ENCODE results near the gene OR5K2. TPM values are rescaled to one million over a fixed set of nuclear protein-coding genes. Genes with fewer than 3 reads are reported as not detected.
A peak's percentile ranks its signal among the peaks of the same experiment; 100 is the strongest.

The OR5K2 gene
- total RNA-seq = not detected
- long read RNA-seq = 0 reads

DNA sequence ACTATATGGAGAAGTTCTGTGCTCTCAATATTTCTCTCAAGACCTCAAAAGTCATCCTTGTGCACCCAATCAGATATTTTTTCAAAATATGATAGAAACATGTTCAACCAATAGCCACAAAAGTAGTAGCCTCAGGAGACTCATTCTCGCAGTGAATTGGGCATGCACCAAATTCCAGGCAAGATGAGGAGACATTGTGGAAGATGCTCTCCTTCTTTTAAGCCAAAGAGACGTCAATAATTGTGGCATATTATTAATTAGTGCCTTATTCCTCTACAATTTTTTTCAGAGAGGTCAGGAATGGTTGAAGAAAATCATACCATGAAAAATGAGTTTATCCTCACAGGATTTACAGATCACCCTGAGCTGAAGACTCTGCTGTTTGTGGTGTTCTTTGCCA lies at the start of gene OR5K2:
Gene OR5K2 (plus strand): TSS at position 301 of the 400 bp plus-strand sequence. CDS start 0 bp downstream, at position 301.
- DNase-seq (ENCODE audit: low spot score) = no peak
- intact Hi-C loops (cut with DNase I) = no loop called here

DNA sequence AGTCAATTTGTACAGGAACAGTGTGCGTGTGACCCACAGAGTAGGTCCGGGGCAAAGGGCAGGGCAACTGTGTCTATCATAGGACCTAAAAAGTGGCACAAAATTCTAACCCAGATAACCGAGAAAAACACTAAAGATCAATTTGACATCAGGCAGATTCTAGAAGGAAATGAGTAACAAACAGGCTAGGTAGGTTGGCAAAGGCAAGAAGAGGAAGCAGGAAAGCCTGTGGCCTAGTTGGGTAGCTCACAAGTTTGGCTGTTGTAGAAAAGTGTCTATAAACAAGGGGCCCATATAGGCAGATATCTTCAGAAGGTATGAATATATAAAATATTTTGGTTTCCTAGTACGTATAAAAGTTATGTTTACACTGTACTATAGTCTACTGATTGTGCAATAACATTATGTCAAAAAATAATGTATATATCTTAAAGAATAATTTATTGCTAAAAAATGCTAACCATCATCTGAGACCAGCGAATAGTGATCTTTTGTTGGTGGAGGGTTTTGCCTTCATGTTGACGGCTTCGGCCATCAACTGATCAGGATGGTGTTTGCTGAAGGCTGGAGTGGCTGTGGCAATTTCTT lies 47.8 kb upstream of the OR5K2 start:
- intact Hi-C loops (cut with DNase I) = no loop called here

DNA sequence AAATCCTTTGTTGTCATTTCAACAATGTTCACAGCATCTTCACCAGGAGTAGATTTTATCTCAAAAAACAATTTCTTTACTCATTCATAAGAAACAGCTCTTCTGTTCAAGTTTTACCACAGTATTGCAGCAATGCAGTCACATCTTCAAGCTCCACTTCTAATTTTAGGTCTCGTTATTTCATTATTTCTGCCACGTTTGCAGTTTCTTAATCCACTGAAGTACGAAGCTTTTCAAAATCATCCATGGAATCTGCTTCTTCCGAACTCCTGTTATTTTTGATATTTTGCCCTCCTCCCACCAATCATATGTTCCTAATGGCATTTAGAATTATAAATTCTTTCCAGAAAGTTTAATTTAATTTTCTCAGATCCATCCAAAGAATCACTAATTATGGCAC lies 47.1 kb upstream of the OR5K2 start:
- intact Hi-C loops (cut with DNase I) = no loop called here
- no peak for DNase-seq (ENCODE audit: low spot score)

More for the DNA sequence above, 47.8 kb upstream of the OR5K2 start:
- DNase-seq (ENCODE audit: low spot score) = no peak

DNA sequence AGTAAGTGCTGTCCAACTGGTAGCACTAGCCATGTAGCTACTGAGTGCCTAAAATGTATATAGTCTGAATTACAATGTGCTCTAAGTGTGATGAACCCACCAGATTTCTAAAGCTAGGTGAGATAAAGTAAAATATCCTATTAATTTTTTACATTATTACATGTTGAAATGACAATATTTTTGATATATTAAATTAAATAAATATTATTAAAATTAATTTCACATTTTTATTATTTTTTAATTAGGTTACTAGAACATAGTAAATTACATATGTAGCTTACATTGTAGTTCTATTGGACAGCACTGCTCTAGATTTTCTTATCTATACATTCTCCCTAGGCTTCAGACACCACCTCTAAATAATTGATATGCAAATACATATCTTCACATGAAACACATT lies 43.7 kb upstream of the OR5K2 start:
- intact Hi-C loops (cut with DNase I) = no loop called here
- no peak for DNase-seq (ENCODE audit: low spot score)

DNA sequence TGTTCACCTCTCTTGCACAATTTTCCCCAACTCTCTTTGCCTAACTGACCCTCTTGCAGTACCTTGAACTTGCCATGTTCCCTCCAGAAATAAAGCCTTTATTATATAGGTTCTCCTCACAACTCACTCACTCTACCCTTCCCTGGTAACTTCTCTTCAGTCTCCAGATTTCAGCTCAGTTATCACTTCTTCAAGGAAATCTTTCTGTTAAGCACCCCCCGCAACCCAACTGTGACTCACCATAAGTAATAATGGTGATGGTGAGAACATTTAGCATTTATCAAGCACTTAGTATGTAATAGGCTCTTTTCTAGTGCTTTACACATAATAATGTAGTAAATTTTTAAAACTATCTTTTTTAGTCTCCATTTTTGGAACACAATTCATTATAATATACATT lies 42.6 kb upstream of the OR5K2 start:
- no peak for DNase-seq (ENCODE audit: low spot score)
- intact Hi-C loops (cut with DNase I) = no loop called here

DNA sequence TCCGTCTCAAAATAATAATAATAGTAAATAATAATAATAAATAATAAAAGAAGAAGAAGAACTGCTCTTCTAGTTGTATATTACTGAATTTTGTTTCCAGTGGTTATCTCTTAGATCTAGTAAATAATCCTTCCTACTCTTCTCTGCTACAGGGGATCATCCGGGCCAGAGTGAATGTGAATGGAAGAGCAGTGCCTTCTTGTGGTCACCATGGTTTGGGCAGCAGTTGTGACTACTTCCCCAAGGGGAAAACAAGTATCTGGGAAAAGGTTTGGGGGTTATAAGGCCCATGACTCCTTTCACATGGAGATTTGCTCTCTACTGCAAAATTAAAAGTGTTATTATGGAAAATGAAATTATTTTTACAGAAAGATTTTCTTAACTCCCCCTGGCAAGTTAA lies 39.9 kb upstream of the OR5K2 start:
- intact Hi-C loops (cut with DNase I) = no loop called here
- no peak for DNase-seq (ENCODE audit: low spot score)

DNA sequence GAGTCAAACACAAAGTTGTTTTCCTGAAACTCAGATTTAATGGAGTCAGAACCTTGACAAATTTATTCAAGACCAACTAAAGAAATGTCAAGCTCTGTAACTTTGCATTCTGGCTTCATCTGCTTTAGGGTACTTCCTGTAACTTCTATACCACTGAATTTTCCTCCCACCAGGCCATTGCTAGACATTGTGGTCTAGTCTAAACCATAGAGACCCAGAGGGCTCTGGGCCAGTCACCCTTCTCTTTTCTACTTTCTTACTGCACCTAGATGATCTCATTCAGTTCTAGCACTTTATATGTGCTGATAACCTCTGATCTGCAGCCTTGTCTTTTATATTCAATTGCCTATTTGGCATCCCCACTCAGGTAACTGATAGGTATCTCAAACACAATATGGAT lies 37.3 kb upstream of the OR5K2 start:
- intact Hi-C loops (cut with DNase I) = no loop called here

DNA sequence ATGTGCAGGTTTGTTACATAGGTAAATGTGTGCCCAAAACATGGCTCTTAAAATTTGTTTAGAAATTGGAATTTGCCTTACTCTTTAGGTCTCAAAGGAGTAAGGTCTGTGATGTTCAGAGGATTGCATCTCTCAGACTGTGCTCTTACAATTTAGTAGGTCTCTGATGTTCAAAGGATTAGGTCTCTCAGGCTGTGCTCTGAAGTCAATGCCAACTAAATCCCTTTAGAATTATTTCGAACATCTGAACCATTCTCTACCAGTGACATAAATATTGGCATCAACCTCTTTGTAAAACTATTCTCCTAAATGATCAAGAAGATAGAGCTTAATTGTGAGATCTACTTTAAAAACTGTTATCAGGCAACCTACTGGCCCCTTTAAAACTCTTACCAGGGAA lies 34.6 kb upstream of the OR5K2 start, which contains the start of gene OR5K1:
Gene OR5K1 (plus strand): TSS at position 301 of the 400 bp plus-strand sequence. CDS start 6,376 bp downstream, outside the sequence.
- intact Hi-C loops (cut with DNase I) = no loop called here

More for the DNA sequence above, 37.3 kb upstream of the OR5K2 start:
- no peak for DNase-seq (ENCODE audit: low spot score)

DNA sequence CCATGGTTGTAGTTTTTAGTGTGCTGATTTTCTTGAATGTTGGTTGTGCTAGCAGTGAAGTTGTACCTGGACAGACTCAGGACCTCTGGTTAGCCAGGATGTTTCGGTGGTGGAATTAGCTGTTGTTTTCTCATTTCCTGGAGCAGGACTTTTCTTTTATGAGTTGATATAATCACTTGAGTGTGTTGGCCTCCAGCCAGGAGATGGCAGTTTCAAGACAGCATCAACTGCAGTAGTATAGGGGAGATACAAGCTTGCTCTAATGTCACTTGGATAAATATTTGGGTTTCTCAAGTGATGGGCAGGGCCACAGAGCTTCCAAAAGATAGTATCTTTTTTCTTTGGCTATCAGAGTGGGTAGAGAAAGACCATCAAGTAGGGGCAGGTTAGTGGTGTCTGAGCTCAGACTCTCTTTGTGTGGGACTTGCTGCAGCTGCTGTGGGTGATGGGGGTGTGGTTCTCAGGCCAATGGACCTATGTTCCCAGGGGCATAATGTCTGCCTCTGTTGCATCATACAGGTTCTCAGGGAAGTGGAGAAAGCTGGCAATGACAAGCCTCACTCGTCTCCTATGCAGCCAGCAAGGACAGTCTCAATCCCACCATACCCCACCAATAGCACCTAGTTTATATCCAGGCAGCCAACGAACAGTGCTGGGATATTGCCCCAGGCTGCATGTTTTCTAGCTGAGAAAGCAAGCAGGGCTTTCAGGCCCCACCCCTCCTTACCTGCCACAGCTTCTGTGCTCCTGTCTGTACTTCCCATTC lies 14.6 kb upstream of the OR5K2 start:
- peak; percentile 69 for DNase-seq (ENCODE audit: low spot score)
- intact Hi-C loops (cut with DNase I) = no loop called here

More for the DNA sequence above, 34.6 kb upstream of the OR5K2 start, which contains the start of gene OR5K1:
- DNase-seq (ENCODE audit: low spot score) = no peak

DNA sequence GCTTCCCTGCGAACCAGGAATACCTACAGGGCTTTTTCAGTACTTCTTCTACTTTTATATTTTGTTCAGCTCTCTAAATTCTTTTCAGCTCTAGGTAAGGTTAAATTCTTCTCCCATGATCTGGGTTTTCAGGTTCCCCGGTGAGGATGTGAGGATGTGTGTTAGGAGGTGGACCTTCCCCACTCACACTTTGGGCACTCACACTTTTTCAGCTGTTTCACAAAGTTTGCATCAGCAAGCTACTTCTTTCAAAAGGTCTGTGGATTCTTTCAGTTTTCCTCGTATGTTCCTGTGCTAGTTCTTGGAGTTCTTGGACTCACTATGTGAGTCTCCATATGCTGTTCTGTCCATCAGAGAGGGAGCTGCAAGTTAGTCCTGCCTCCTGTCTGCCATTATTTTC lies 13.9 kb upstream of the OR5K2 start:
- DNase-seq (ENCODE audit: low spot score) = no peak
- intact Hi-C loops (cut with DNase I) = no loop called here

DNA sequence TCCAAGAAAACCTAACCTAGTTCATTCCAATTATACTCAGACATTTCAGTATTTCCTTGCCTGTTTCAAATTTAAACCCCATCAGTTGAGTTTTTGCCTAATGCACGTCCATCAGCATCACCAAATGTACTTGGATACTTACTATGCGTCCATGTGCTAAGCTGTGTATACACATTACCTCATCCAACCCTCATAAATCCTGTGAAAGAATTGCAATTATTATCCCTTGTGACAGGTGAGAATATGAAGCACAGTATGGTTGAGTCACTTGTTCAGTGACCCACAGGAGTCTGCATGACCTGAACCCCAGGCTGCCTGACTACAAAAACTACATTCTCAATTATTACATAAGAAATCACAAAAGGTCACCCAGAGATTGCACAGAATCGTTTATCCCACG lies 2.5 kb downstream of the OR5K2 start:
- no peak for DNase-seq (ENCODE audit: low spot score)

DNA sequence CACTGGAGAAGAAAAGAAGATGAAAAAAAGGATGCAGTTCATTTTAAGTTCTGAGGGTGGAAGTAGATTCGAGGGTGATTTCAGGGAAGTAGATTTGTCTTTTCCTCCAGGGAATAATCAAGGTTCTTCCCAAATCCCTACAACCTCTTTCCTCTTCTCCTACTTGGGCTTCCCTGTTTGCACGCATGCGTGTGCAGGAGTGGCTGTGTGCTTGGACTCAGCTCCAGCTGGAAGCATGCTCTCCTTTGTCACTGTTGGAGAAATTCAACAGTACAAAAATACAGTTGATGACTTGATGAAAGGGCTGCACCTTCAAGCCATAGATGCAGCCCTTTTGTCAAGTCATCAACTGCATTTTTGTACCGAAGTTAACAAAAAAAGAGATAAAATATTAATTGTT lies 3.8 kb downstream of the OR5K2 start:
- intact Hi-C loops (cut with DNase I) = no loop called here
- DNase-seq (ENCODE audit: low spot score) = no peak

More for the DNA sequence above, 2.5 kb downstream of the OR5K2 start:
- intact Hi-C loops (cut with DNase I) = no loop called here

DNA sequence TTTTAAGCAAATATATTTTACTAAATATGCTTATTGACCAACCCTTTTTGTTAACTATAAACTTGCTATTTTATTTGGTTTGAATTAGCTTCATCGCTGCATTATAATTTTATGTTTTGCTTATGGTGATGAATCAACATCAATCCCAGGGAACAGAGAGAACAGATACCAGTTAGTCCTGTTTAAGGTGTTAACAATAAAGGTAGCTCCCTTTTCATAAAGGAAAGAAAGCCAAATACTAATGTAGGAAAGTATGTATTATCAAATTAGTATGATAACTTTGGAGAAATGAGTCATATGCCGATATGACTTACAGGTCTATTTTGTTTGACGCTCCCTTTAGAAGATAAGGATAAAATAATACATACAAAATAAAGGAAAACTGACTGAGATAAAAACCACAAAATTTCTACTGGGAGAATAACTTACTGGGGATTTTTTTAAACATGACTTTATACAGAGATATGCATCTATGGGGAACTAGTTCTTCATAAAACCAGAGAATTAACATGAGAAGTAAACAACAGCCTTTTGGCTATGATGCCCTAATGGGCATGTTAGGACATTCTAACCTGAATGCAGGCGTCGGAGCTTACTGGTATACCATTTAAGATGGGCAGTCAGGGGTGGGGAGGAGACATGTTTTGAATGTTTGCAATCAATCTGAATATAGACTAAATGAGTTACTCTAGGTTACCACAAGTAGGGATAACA lies 4.5 kb downstream of the OR5K2 start:
- DNase-seq (ENCODE audit: low spot score) = no peak

DNA sequence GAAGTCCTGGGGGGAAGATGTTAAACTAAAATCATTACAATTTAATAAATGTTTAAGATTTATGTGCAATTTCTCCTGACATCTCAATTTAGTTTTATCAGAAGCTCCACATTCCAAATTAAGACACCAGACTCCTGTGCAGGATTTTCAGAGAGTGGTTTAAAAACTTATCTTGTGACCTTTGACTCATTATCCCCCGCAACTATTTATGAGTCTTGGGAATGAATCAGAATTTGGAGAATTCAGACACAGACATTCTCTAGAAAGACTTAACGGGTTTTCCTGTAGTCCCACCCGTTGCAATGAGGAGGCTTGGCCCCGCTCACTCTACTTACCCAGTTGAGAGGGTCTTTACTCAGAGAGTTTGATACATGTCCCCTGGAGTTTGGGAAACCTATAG lies 7.1 kb downstream of the OR5K2 start:
- no peak for DNase-seq (ENCODE audit: low spot score)
- intact Hi-C loops (cut with DNase I) = no loop called here

More for the DNA sequence above, 4.5 kb downstream of the OR5K2 start:
- intact Hi-C loops (cut with DNase I) = no loop called here

DNA sequence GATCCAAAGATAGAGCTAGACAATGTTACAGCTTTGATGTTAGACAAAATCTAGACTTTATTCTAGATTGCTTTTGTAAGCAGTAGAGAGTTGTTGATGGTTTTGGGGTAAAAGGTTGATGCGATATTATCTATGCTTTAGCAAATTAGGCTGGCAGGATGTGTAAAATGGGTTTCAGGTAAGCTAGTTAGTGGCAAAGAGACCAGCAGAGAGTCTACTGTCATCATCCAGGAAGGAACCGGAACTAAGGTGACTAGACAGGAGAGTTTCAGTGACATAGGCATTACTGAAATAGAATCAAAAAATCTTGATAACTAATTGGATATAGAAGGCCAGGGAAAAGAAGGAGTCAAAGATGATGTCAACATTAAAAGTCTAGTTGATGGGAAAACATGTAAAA lies 11.1 kb downstream of the OR5K2 start:
- DNase-seq (ENCODE audit: low spot score) = no peak
- intact Hi-C loops (cut with DNase I) = no loop called here

DNA sequence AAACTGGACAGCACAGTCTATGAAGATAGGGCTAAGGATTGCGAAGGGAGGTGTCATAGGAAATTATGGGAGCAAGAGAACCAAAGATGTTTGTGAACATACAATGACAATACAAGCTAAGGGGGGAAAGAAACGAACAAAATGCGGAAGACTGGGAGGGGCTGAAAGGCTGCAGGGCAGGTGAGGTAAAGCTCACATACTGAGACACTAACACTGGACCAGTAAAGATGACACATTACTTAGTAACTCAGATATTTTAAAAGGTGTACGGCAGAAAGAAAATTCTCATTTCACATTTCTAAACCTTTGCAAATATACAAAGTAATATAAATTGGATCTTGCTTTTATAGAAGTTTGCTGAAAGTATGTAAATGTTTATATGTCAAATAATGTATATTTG lies 15.1 kb downstream of the OR5K2 start:
- no peak for DNase-seq (ENCODE audit: low spot score)
- intact Hi-C loops (cut with DNase I) = loop anchor here (10.0 kb wide), 1 partner anchor 302 kb away; no protein-coding TSS in a partner anchor

DNA sequence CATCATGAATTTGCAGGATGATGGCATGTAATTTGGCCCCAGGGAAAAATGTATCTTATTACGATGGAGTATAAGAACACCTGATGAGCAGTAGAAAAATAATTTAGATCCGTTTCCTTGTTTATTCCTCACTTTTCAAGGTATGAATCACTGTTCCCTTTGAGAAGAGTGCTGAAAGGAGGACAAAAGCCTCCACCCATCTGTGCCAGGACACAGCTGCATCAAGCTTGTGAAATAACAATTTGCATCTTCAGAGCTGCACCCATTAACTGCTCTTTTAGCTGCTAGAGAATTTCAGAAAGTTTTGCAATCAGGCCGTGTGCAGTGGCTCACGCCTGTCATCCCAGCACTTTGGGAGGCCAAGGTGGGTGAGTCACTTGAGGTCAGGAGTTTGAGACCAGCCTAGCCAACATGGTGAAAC lies 15.6 kb downstream of the OR5K2 start:
- intact Hi-C loops (cut with DNase I) = loop anchor here (10.0 kb wide), 1 partner anchor 302 kb away; no protein-coding TSS in a partner anchor
- DNase-seq (ENCODE audit: low spot score) = no peak

DNA sequence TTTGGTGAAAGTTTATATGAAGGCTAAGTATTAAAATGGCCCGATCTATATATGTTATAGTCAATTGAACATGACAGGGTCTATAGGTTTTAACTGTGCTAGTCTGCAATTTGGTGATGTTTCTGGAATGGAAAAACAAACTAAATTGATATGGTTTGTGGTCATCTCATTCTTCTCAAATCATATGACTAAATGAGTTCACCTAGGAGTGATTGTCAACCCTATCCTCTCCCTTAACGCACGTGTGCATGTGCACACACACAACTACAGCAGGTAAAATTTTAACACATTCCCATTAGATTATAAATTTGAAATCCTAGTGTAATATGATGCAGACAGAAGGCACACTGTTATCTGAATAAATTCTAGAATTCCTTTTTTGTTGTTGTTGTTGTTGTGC lies 16.3 kb downstream of the OR5K2 start:
- DNase-seq (ENCODE audit: low spot score) = no peak
- intact Hi-C loops (cut with DNase I) = loop anchor here (10.0 kb wide), 1 partner anchor 301 kb away; no protein-coding TSS in a partner anchor

DNA sequence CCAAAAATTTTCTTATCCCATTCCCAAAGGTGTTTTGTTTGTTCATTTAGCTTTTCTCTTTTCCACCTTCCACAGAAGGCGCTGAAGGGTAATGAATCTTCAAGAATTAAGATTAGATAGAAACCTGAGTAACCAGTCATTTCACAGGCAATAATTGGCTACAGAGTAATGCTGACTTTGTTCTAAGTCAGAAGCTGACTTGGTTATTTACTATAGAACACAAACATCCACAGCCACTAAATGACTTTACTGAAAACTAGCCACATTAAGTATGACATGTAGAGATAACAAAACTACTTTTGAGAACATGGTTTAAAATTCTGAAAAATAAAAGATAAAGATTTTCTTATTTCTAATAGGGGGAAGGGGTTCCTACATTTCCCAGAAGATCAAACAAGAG lies 17.5 kb downstream of the OR5K2 start:
- no peak for DNase-seq (ENCODE audit: low spot score)
- intact Hi-C loops (cut with DNase I) = loop anchor here (10.0 kb wide), 1 partner anchor 300 kb away; no protein-coding TSS in a partner anchor

DNA sequence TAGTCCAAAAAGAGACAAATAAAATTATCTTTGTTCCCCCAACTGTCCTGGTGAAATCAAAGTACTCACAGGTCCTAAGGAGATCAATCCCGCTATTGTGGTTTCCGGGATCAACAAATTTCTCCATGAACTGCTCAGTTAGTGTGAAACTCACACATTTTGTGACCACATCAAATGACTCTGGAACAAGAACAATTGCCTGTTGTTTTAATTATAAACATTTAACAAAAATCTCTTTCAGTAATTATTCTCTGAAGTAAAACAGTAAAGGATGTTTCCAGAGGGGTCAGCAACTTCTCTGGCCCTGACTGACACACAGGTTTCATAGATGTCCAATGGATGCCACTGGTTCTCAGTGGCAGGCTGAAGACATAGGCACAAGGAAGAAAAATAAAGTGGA lies 21.3 kb downstream of the OR5K2 start:
- DNase-seq (ENCODE audit: low spot score) = no peak
- intact Hi-C loops (cut with DNase I) = loop anchor here (10.0 kb wide), 1 partner anchor 296 kb away; no protein-coding TSS in a partner anchor

Data from cardiac septum (tissue), 1 donor.